Loucy (cell line): ENCODE measurements around the gene IGSF9B.

Source experiments
- EZH2phosphoT487 ChIP-seq: fragments of 200-600 bp; IDR thresholded peaks from 2 replicates; pipeline ENCODE4 v1.6.1; 2018; ENCODE audit warnings: antibody characterized with exemption, mild to moderate bottlenecking, moderate library complexity, borderline replicate concordance
- TF ChIP-seq, protein P1 (sequence below): fragments of 200-600 bp; sonication (generic); conservative IDR thresholded peaks from 2 replicates; pipeline ENCODE4 v1.5.1; 2014; ENCODE audit warnings: mild to moderate bottlenecking, antibody characterized with exemption, low read length

- TF ChIP-seq, protein P1, sequence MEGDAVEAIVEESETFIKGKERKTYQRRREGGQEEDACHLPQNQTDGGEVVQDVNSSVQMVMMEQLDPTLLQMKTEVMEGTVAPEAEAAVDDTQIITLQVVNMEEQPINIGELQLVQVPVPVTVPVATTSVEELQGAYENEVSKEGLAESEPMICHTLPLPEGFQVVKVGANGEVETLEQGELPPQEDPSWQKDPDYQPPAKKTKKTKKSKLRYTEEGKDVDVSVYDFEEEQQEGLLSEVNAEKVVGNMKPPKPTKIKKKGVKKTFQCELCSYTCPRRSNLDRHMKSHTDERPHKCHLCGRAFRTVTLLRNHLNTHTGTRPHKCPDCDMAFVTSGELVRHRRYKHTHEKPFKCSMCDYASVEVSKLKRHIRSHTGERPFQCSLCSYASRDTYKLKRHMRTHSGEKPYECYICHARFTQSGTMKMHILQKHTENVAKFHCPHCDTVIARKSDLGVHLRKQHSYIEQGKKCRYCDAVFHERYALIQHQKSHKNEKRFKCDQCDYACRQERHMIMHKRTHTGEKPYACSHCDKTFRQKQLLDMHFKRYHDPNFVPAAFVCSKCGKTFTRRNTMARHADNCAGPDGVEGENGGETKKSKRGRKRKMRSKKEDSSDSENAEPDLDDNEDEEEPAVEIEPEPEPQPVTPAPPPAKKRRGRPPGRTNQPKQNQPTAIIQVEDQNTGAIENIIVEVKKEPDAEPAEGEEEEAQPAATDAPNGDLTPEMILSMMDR, result no peak
- TF ChIP-seq EZH2phosphoT487, result no peak
Measured at GRCh38 chr11:133892126-133892525, 64.6 kb downstream of the IGSF9B start.
